Retinal pigment epithelial cell (primary cell): Measurements from ENCODE around the gene CST7.
"Not testable (repeated sequence)": the region's sequence is repeated elsewhere in the genome, so short reads cannot be mapped to it uniquely, and the experiment has no call there.

Source experiments
- DNase-seq: peaks from one replicate; pipeline ENCODE4 v3.0.0-alpha.2; 2010; ENCODE audit warnings: low read depth
- H3K4me3 ChIP-seq: 2 replicates; pipeline ENCODE4 v1.5.1; 2011; ENCODE audit warnings: mild to moderate bottlenecking, low read length, control low read depth, moderate library complexity
- CTCF ChIP-seq: conservative IDR thresholded peaks from 2 replicates; pipeline ENCODE4 v1.5.1; 2011; ENCODE audit warnings: low read depth, low read length, control low read depth, inconsistent platforms

Gene CST7

DNA sequence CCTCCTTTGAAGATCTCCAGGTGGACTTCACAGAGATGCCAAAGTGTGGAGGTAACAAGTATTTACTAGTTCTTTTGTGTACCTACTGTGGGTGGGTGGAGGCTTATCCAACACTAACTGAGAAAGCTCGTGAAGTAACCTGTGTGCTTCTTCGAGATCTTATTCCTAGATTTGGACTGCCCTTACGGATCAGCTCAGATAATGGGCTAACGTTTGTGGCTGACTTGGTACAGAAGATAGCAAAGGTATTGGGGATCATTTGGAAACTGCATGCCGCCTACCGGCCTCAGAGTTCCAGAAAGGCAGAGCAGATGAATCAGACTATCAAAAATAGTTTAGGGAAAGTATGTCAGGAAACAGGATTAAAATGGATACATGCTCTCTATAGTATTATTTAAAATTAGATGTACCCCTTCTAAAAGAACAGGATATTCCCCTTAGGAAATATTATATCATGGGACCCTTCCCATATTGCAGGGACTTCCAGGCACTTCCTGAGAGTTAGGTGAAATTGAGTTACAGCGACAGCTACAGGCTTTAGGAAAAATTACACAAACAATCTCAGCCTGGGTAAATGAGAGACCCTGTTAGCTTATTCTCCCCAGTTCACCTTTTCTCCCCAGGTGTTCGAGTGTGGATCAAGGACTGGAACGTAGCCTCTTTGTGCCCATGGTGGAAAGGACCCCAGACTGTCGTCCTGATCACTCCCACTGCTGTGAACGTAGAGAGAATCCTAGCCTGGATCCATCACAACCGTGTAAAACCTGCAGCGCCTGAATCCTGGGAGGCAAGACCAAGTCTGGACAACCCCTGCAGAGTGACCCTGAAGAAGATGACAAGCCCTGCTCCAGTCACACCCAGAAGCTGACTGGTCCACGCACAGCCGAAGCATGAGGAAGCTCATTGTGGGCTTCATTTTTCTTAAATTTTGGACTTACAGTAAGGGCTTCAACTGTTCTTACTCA lies 18.1 kb upstream of the CST7 start:
- peak; percentile 54 for TF ChIP-seq CTCF
- not testable (repeated sequence) for H3K4me3 ChIP-seq, DNase-seq

GRCh38 chr20:24931893-24932292 lies 17.2 kb upstream of the CST7 start:
- DNase-seq, H3K4me3 ChIP-seq: not testable (repeated sequence)

- DNase-seq, result no peak
- no peak for TF ChIP-seq CTCF
- no peak overlapping the region for H3K4me3 ChIP-seq
Measured at GRCh38 chr20:24933266-24933908, 15.7 kb upstream of the CST7 start.

GRCh38 chr20:24934101-24934661 lies 14.9 kb upstream of the CST7 start:
- DNase-seq, result no peak
- TF ChIP-seq CTCF, result no peak
- H3K4me3 ChIP-seq, result no peak overlapping the region

DNA sequence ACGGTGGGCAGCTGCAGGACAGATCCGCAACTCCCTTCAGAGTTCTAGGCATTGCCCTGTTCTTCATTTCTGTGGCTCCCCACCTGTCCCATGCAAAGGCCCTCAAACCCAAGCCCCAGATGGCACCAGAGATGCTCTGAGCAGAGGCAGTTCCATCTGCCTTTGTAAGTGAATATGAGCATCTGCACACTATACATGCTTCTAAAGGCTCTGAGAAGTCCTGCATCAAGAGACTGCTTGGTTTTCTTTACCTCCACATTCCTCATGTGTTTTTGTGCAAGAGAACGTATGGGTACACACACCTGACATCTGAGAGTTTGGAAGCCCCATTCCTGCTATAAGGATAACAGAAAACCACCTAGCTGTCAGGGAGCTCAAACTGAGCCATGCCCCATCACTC lies 14.4 kb upstream of the CST7 start:
- no peak for TF ChIP-seq CTCF
- no peak for DNase-seq
- H3K4me3 ChIP-seq, result no peak overlapping the region

DNA sequence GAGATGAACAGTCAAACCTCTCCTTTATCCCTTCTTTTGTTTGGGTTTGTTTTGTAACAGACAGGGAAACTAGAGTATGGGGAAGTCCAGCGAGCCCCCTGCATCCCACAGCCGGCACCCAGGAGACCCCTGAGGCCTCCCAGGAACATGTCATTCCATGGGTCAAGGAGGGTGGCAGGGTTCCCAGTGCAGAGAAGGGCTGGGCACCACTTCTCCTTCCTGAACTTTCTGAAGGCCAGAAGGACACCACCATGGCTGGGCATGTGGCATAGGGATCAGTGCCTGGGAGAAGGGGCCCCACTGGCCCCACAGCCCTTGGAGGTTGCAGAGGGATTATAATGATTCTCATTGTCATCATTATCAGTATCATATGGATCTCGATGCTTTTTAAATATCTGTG lies 13.9 kb upstream of the CST7 start:
- no peak overlapping the region for H3K4me3 ChIP-seq
- no peak for DNase-seq
- TF ChIP-seq CTCF, result no peak

GRCh38 chr20:24935766-24936525 lies 13.1 kb upstream of the CST7 start:
- no peak overlapping the region for H3K4me3 ChIP-seq
- no peak for TF ChIP-seq CTCF
- DNase-seq, result no peak
